HuH-7.5 (cell line): ENCODE measurements around the gene MMP8.
"Not testable (repeated sequence)": the region's sequence is repeated elsewhere in the genome, so short reads cannot be mapped to it uniquely, and the experiment has no call there.

Experiments
- DNase-seq: peaks from one replicate; pipeline ENCODE4 v3.0.0; 2011; ENCODE audit warnings: low spot score

Gene MMP8

GRCh38 chr11:102724904-102725500, at the start of gene MMP8:
Gene MMP8, minus strand, starts transcription at chr11:102724954. Its CDS starts 99 bp downstream, at chr11:102724855.
- DNase-seq = no peak

DNA sequence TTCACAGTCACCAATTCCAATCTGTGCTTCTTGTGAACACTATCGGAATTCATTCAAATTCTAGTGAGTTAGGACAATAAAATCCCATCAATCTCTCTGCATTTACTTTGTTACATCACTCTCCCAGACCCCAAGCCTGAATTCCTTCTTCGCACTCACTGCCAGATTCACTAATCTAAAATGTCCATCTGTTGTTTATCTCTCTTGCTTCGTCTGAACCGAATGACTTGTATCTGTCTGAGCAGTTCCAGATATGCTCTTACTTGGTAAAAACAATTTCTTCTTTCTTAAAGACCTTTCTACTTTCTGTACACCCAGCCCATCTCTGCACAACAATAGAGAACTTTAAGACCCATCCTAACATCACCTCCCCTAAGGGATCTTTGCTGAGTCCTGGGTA, 48.6 kb upstream of the MMP8 start:
- DNase-seq = no peak

DNA sequence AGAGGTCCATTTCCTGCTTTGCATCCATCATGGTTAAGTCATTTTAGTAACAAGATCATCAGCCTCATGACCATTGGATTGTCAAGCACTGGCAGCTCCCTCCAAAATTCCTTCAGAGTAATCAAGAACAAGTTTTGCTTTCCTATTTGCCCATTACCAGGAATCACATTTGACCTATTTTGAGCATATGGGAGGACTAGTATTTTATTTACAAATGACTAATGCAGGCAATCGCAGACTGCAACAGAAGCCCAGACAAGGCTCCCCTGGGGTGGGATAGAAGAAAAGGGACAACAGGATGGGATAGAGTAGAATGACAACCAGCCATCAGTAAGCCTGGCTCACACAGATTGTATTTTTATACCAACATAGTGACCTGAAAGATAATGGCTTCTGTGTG, 46.6 kb upstream of the MMP8 start:
- DNase-seq = no peak

- no peak for DNase-seq
These were observed 45.4 kb upstream of the MMP8 start for GRCh38 chr11:102770191-102770590.

DNA sequence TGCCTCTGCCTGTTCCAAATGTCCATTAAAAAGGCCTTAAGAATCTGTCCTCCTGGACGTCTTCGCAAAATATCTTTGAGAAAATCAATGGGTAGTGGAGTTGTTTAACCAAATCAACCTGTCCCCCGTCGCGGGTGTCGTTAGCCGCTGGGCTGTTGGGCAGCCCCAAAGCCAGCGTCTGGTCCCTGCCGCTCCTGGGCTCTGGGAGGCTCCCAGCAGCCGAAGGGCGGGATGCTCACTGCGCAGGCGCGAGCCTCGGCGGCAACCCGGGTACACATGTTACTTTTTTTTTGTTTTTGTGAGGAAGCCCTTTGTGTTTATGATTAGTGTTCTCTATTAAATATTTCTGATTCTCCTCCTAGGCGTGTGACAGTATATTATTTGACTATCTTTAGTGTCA, 43.0 kb upstream of the MMP8 start:
- no peak for DNase-seq

DNA sequence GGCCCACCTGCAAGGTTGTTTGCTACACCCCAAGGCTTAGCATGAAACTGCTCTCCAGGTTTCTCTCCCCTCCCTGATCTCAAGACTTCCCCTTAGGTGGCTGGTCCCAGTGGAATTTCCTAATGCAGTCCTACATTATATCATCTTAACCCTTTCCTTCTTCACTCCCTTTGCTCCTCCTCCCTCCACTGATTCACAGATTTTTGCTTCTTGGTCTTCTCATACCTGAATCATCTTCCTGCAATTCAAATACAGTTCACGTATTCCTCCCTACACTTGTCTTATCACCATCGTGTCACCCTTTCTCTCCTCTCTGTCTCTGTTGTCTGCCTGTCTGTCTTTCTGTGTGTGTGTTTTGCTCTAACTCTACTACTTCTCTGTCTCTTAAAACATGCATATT, 38.7 kb upstream of the MMP8 start:
- DNase-seq = no peak

GRCh38 chr11:102762361-102762767, 37.6 kb upstream of the MMP8 start:
- no peak for DNase-seq

- no peak for DNase-seq
These were observed 37.0 kb upstream of the MMP8 start for GRCh38 chr11:102761646-102762238.

GRCh38 chr11:102760344-102761035, 35.7 kb upstream of the MMP8 start:
- DNase-seq = no peak

DNA sequence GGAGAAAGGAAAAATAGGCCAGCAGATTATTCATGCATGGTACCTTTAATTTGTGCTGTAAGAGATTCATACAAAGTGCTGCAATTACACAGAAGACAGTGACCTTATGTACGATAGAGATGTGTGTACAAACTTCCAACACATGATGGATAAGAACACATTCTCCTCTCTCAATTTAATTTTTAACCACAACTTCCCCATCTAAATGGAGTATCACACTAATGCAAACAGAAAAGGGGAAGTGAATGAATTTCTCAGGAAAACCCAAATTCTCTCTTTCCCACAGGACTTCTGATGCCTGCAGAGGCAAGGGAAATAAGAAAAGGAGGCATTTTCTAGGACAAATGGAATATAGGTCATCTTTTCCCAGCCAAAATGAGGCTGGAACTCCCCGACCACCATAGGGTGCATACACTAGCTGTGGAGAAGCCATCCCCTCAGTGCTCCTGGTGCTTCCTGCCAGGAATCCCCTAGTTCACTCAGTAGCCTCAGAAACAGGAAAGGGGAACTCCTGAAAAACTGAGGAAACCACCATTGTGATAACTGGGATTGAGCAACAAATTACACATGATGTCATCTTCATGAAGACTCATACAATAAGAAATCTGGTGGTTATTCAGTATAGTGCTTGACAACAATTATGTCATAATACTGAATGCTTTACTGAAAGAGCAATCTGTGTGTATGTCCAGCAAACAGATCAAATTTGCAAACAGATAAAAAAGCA, 33.2 kb upstream of the MMP8 start:
- DNase-seq = no peak

GRCh38 chr11:102753267-102753666, 28.5 kb upstream of the MMP8 start:
- DNase-seq = no peak

GRCh38 chr11:102751673-102752072, 26.9 kb upstream of the MMP8 start:
- DNase-seq = no peak

- no peak for DNase-seq
These were observed 24.5 kb upstream of the MMP8 start for GRCh38 chr11:102749101-102749722.

DNA sequence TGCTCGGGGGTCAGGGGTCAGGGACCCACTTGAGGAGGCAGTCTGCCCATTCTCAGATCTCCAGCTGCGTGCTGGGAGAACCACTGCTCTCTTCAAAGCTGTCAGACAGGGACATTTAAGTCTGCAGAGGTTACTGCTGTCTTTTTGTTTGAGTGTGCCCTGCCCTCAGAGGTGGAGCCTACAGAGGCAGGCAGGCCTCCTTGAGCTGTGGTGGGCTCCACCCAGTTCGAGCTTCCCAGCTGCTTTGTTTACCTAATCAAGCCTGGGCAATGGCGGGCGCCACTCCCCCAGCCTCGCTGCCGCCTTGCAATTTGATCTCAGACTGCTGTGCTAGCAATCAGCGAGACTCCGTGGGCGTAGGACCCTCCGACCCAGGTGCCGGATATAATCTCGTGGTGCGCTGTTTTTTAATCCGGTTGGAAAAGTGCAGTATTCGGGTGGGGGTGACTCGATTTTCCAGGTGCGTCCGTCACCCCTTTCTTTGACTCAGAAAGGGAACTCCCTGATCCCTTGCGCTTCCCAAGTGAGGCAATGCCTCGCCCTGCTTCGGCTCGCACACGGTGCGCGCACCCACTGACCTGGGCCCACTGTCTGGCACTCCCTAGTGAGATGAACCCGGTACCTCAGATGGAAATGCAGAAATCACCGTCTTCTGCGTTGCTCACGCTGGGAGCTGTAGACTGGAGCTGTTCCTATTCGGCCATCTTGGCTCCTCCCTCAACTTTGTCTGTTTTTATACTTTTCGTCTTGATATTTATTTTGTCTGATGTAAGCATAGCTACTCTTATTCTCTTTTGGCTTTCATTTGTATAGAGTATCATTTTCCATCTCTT, 22.2 kb upstream of the MMP8 start:
- DNase-seq = not testable (repeated sequence)

DNA sequence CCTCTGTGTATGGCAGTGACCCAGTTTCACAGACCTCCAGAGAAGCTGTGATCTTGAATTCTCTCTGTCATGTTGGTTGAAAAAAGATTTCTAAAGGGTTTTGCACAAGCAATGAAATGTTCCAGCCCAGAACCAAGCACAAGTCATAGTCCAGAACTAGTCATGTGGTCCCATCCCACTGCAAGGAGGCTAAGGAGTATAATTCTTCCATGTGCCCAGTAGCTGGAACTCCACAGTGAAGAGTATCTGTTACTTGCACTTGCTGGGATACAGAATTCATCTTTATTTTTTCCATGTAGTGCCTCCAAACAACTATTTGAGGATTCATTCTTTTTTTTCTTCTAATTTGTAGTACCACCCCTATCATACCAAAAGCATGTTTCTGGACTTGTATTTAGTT, 9.9 kb upstream of the MMP8 start:
- DNase-seq = no peak

- DNase-seq = peak; percentile 47
These were observed 8.6 kb upstream of the MMP8 start for GRCh38 chr11:102733232-102733875.

- DNase-seq = not testable (repeated sequence)
These were observed 6.2 kb upstream of the MMP8 start for GRCh38 chr11:102730944-102731343.

GRCh38 chr11:102729849-102730815, 5.4 kb upstream of the MMP8 start:
- DNase-seq = no peak

GRCh38 chr11:102727890-102728289, 3.1 kb upstream of the MMP8 start:
- no peak for DNase-seq

DNA sequence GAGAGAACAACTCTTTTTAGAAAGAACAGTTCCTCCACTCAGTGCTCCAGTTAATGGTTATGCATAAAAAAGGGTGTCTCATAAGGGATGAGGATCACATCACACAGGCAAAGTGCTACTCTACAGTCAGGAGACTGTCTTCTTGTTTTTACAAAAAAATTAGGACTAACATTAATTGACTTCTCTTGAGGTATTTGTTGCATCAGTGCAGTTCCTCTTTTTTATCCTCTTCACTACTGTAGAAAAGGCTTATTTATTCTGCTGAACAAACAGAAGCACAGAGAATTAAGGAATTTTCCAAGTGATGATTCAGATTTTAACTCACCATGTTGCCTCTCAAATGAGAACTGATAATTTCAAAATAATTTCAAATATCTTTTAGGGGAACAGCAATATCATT, 1.9 kb downstream of the MMP8 start:
- DNase-seq = no peak
